SK-N-SH treated with all-trans-retinoic acid at 6 μM for 48 hours (cell line): ENCODE data around the gene C1orf56.

Source experiments
- ATAC-seq: fragments of 200-7000 bp; cut with Tn5 transposase; 3 replicates; pipeline ENCODE4 v1.9.1; 2020; ENCODE audit warnings: mild to moderate bottlenecking, moderate library complexity
- CSDC2 ChIP-seq: fragments of 250-450 bp; sonication (Bioruptor Pico); IDR thresholded peaks from 2 replicates; pipeline ENCODE4 v1.5.0; 2020; ENCODE audit warnings: mild to moderate bottlenecking, moderate library complexity
- ESRRG ChIP-seq: fragments of 250-450 bp; sonication (Bioruptor Pico); IDR thresholded peaks from 2 replicates; pipeline ENCODE4 v1.6.1; 2021; ENCODE audit warnings: mild to moderate bottlenecking
- GLIS3 ChIP-seq: fragments of 250-450 bp; sonication (Bioruptor Pico); IDR thresholded peaks from 2 replicates; pipeline ENCODE4 v1.5.0; 2020; ENCODE audit warnings: mild to moderate bottlenecking, moderate library complexity
- ISL1 ChIP-seq: fragments of 250-450 bp; sonication (Bioruptor Pico); IDR thresholded peaks from 2 replicates; pipeline ENCODE4 v2.1.2; 2022; ENCODE audit warnings: mild to moderate bottlenecking, moderate library complexity
- OSR1 ChIP-seq: fragments of 250-450 bp; sonication (Bioruptor Pico); IDR thresholded peaks from 2 replicates; pipeline ENCODE4 v1.8.0; 2022; ENCODE audit warnings: moderate library complexity, mild to moderate bottlenecking, inconsistent platforms
- PPARA ChIP-seq: fragments of 250-450 bp; sonication (Bioruptor Pico); IDR thresholded peaks from 2 replicates; pipeline ENCODE4 v1.5.0; 2020; ENCODE audit warnings: mild to moderate bottlenecking, borderline replicate concordance
- RARB ChIP-seq: fragments of 250-450 bp; sonication (Bioruptor Pico); IDR thresholded peaks from 2 replicates; pipeline ENCODE4 v1.8.0; 2021; ENCODE audit warnings: mild to moderate bottlenecking, moderate library complexity
- SNAI2 ChIP-seq: fragments of 250-450 bp; sonication (Bioruptor Pico); IDR thresholded peaks from 2 replicates; pipeline ENCODE4 v1.5.0; 2020; ENCODE audit warnings: mild to moderate bottlenecking, moderate library complexity
- TCF4 ChIP-seq: fragments of 250-450 bp; sonication (Bioruptor Pico); IDR thresholded peaks from 2 replicates; pipeline ENCODE4 v1.8.0; 2021; ENCODE audit warnings: mild to moderate bottlenecking, moderate library complexity, borderline replicate concordance
- TOX ChIP-seq: fragments of 250-450 bp; sonication (Bioruptor Pico); IDR thresholded peaks from 2 replicates; pipeline ENCODE4 v1.8.0; 2021; ENCODE audit warnings: mild to moderate bottlenecking, moderate library complexity, borderline replicate concordance
- ZC3H10 ChIP-seq: fragments of 250-450 bp; sonication (Bioruptor Pico); IDR thresholded peaks from 2 replicates; pipeline ENCODE4 v1.5.1; 2021; ENCODE audit warnings: mild to moderate bottlenecking, moderate library complexity
- ZFP3 ChIP-seq: fragments of 250-450 bp; sonication (Bioruptor Pico); IDR thresholded peaks from 2 replicates; pipeline ENCODE4 v1.5.0; 2020; ENCODE audit warnings: mild to moderate bottlenecking, moderate library complexity
- ZFP30 ChIP-seq: fragments of 450-650 bp; formaldehyde crosslinking; IDR thresholded peaks from 2 replicates; pipeline ENCODE4 v1.5.0; 2022; ENCODE audit warnings: mild to moderate bottlenecking, moderate library complexity
- ZNF565 ChIP-seq: fragments of 450-650 bp; formaldehyde crosslinking; conservative IDR thresholded peaks from 2 replicates; pipeline ENCODE4 v1.5.0; 2020; ENCODE audit warnings: low read depth, mild to moderate bottlenecking, moderate library complexity
- ZNF70 ChIP-seq: fragments of 450-650 bp; formaldehyde crosslinking; IDR thresholded peaks from 2 replicates; pipeline ENCODE4 v1.5.0; 2020; ENCODE audit warnings: mild to moderate bottlenecking, moderate library complexity
- ZNF8 ChIP-seq: fragments of 450-650 bp; formaldehyde crosslinking; IDR thresholded peaks from 2 replicates; pipeline ENCODE4 v1.5.0; 2020; ENCODE audit warnings: mild to moderate bottlenecking, moderate library complexity
- TF ChIP-seq, protein P1 (sequence below): fragments of 250-450 bp; sonication (Bioruptor Pico); IDR thresholded peaks from 2 replicates; pipeline ENCODE4 v1.5.0; 2020; ENCODE audit warnings: mild to moderate bottlenecking, moderate library complexity
- TF ChIP-seq, protein P2 (sequence below): fragments of 250-450 bp; sonication (Bioruptor Pico); IDR thresholded peaks from 2 replicates; pipeline ENCODE4 v1.8.0; 2020; ENCODE audit warnings: mild to moderate bottlenecking, moderate library complexity, borderline replicate concordance
- TF ChIP-seq, protein P3 (sequence below): fragments of 250-450 bp; sonication (Bioruptor Pico); IDR thresholded peaks from 2 replicates; pipeline ENCODE4 v1.5.1; 2021; ENCODE audit warnings: mild to moderate bottlenecking, moderate library complexity
- TF ChIP-seq, protein P4 (sequence below): fragments of 250-450 bp; sonication (Bioruptor Pico); IDR thresholded peaks from 2 replicates; pipeline ENCODE4 v1.8.0; 2021; ENCODE audit warnings: low read depth, mild to moderate bottlenecking, moderate library complexity, borderline replicate concordance

Gene C1orf56

DNA sequence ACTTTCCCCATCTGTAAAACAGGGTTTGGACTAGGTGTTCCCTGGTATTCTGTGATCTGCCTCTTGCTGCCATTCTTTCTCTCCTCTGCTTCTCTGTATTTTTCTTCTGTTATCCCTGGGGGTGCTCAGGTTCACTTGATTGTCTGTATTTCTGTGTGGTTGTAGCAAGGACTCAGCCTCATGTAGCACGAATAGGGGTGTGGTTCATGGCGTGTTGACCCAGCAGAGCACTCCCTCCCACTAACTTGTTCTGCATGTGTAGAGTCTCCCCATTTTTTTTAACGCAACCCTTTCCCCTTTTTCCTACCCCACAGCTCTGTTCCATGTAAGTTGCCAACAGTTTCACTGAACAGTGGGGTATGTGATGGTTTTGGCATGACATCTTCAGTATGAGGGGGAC, 12.4 kb upstream of the C1orf56 start:
- ATAC-seq = no peak
- TF ChIP-seq, protein P1, sequence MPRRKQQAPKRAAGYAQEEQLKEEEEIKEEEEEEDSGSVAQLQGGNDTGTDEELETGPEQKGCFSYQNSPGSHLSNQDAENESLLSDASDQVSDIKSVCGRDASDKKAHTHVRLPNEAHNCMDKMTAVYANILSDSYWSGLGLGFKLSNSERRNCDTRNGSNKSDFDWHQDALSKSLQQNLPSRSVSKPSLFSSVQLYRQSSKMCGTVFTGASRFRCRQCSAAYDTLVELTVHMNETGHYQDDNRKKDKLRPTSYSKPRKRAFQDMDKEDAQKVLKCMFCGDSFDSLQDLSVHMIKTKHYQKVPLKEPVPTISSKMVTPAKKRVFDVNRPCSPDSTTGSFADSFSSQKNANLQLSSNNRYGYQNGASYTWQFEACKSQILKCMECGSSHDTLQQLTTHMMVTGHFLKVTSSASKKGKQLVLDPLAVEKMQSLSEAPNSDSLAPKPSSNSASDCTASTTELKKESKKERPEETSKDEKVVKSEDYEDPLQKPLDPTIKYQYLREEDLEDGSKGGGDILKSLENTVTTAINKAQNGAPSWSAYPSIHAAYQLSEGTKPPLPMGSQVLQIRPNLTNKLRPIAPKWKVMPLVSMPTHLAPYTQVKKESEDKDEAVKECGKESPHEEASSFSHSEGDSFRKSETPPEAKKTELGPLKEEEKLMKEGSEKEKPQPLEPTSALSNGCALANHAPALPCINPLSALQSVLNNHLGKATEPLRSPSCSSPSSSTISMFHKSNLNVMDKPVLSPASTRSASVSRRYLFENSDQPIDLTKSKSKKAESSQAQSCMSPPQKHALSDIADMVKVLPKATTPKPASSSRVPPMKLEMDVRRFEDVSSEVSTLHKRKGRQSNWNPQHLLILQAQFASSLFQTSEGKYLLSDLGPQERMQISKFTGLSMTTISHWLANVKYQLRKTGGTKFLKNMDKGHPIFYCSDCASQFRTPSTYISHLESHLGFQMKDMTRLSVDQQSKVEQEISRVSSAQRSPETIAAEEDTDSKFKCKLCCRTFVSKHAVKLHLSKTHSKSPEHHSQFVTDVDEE (CRISPR knock-in tag) = no peak
- TF ChIP-seq ZFP30 (CRISPR knock-in tag) (no peak), SNAI2 (CRISPR knock-in tag) (no peak), CSDC2 (CRISPR knock-in tag) (no peak), TOX (CRISPR knock-in tag) (no peak), TCF4 (CRISPR knock-in tag) (no peak), ZFP3 (CRISPR knock-in tag) (no peak), ZNF565 (CRISPR knock-in tag) (no peak), ESRRG (no peak), ZNF8 (no peak)
- TF ChIP-seq, protein P2, sequence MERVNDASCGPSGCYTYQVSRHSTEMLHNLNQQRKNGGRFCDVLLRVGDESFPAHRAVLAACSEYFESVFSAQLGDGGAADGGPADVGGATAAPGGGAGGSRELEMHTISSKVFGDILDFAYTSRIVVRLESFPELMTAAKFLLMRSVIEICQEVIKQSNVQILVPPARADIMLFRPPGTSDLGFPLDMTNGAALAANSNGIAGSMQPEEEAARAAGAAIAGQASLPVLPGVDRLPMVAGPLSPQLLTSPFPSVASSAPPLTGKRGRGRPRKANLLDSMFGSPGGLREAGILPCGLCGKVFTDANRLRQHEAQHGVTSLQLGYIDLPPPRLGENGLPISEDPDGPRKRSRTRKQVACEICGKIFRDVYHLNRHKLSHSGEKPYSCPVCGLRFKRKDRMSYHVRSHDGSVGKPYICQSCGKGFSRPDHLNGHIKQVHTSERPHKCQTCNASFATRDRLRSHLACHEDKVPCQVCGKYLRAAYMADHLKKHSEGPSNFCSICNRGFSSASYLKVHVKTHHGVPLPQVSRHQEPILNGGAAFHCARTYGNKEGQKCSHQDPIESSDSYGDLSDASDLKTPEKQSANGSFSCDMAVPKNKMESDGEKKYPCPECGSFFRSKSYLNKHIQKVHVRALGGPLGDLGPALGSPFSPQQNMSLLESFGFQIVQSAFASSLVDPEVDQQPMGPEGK = no peak
- TF ChIP-seq, all 23 proteins: peak for 0

DNA sequence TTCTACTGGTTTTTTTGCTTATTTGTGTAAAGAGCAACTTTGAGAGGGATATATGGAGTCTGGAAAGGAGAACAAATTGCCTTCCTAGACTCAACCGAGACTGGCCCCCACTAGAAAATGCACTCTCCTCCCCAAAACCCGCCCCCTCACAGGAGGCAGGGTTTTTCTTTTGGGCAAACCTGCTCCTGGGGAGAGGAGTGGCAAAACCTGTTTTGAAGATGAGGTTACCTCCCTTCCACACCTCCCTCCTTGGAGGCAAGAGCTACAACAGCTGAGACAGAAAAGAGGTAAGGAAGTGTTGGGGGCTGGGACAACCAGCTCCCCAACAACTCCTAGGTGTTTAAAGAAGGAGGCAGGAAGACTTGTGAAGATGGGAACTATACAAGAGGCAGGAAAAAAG, 11.2 kb upstream of the C1orf56 start, which contains the start of gene BNIPL:
TSS of gene BNIPL (plus strand) at position 231 of the 400 bp plus-strand sequence. CDS start at position 371, 140 bp downstream.
- no peak for ATAC-seq

DNA sequence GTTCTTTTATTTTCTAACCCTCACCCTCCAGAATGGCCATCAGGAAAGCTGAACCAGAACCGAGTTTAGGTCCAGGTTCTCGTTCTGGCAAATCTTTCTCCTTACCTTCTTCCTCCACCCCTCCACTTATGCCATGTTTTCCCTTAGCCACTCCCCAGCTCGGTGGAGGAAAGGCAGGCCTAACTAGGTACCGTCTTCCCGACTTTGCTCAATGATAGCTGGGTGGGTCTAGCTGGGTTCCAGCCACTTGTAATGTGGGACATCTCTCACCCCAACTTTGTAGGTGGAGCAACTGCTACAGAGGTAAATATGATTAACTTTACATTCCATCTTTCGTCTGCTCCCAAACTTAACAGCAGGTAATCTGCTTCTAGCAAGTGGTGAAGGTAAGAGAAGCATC, 10.5 kb upstream of the C1orf56 start:
- ATAC-seq = no peak
- TF ChIP-seq ZNF565 (CRISPR knock-in tag) = no peak
- TF ChIP-seq, protein P3, sequence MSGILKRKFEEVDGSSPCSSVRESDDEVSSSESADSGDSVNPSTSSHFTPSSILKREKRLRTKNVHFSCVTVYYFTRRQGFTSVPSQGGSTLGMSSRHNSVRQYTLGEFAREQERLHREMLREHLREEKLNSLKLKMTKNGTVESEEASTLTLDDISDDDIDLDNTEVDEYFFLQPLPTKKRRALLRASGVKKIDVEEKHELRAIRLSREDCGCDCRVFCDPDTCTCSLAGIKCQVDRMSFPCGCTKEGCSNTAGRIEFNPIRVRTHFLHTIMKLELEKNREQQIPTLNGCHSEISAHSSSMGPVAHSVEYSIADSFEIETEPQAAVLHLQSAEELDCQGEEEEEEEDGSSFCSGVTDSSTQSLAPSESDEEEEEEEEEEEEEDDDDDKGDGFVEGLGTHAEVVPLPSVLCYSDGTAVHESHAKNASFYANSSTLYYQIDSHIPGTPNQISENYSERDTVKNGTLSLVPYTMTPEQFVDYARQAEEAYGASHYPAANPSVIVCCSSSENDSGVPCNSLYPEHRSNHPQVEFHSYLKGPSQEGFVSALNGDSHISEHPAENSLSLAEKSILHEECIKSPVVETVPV (CRISPR knock-in tag) = no peak
- TF ChIP-seq TCF4 (CRISPR knock-in tag) = no peak
- TF ChIP-seq ESRRG = no peak
- TF ChIP-seq PPARA (CRISPR knock-in tag) = no peak
- no peak for TF ChIP-seq TOX (CRISPR knock-in tag)
- TF ChIP-seq ZC3H10 (CRISPR knock-in tag) = no peak
- no peak for TF ChIP-seq ISL1 (CRISPR knock-in tag)
- TF ChIP-seq ZNF8 = no peak
- TF ChIP-seq GLIS3 (CRISPR knock-in tag) = no peak
- TF ChIP-seq OSR1 (CRISPR knock-in tag) = no peak
- TF ChIP-seq SNAI2 (CRISPR knock-in tag) = no peak

More for the DNA sequence above, 11.2 kb upstream of the C1orf56 start, which contains the start of gene BNIPL:
- TF ChIP-seq PPARA (CRISPR knock-in tag) = no peak

DNA sequence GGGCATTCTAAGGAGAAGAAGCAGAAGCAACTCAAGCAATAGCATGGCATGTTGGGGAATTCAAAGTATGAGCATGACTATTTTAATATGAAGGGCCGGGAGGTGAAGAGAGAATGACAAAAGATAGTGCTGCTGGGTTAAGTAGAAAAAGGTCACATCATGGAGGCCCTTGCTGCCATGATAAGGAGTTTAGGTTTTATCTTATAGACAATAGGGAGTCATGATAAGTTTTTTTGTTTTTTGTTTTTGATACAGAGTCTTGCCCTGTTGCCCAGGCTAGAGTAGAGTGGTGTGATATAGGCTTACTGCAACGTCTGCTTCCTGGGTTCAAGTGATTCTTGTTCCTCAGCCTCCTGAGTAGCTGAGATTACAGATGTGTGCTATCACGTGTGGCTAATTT, 8.0 kb upstream of the C1orf56 start:
- TF ChIP-seq ZNF8 (no peak), ZC3H10 (CRISPR knock-in tag) (no peak), RARB (no peak), GLIS3 (CRISPR knock-in tag) (no peak), ZFP30 (CRISPR knock-in tag) (no peak)
- TF ChIP-seq, protein P3 (CRISPR knock-in tag) = no peak
- ATAC-seq = no peak

DNA sequence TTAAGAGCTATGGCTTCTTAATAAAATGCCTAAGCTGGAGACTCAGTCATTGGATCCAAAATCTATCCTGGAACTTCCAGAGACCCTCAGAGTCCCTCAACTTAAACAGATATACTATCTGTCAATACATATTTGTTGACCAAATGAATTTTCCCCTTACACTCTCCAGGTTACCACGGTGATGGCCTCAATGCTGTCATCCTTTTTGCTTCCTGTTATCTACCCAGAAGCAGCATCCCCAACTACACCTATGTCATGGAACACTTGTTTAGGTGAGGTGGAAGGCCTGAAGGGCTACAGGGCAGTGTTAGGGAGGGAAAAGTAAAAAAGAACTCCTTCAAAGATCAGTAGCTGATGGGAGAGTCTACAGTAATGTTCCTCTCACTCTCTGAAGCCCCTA, 4.4 kb upstream of the C1orf56 start:
- no peak for ATAC-seq
- TF ChIP-seq ZNF565 (CRISPR knock-in tag) (no peak), TOX (CRISPR knock-in tag) (no peak), ISL1 (CRISPR knock-in tag) (no peak), GLIS3 (CRISPR knock-in tag) (no peak), RARB (no peak), ZNF70 (CRISPR knock-in tag) (no peak), ZFP30 (CRISPR knock-in tag) (no peak), ESRRG (no peak), ZFP3 (CRISPR knock-in tag) (no peak), TCF4 (CRISPR knock-in tag) (no peak)
- TF ChIP-seq, protein P2 = no peak
- TF ChIP-seq, protein P3 (CRISPR knock-in tag) = no peak
- TF ChIP-seq, protein P4, sequence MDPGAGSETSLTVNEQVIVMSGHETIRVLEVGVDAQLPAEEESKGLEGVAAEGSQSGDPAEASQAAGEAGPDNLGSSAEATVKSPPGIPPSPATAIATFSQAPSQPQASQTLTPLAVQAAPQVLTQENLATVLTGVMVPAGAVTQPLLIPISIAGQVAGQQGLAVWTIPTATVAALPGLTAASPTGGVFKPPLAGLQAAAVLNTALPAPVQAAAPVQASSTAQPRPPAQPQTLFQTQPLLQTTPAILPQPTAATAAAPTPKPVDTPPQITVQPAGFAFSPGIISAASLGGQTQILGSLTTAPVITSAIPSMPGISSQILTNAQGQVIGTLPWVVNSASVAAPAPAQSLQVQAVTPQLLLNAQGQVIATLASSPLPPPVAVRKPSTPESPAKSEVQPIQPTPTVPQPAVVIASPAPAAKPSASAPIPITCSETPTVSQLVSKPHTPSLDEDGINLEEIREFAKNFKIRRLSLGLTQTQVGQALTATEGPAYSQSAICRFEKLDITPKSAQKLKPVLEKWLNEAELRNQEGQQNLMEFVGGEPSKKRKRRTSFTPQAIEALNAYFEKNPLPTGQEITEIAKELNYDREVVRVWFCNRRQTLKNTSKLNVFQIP = no peak
